Lower leg skin (tissue), 4 donors: ENCODE data around the gene RNLS. TPM values are rescaled to one million over a fixed set of nuclear protein-coding genes. Genes with fewer than 3 reads are reported as not detected.

ENCODE experiments used
- DNase-seq, 2 donors: peaks; one replicate each; pipeline ENCODE4 v3.0.0-alpha.2; 2019; ENCODE audit warnings: low spot score in 2 of 2
- H3K4me3 ChIP-seq: fragments of 200-600 bp; sonication (generic); 2 replicates; pipeline ENCODE4 v1.5.1; 2017; ENCODE audit warnings: mild to moderate bottlenecking, low read depth; ENCODE audit not compliant: poor library complexity, severe bottlenecking
- CTCF ChIP-seq, 3 donors: fragments of 450-650 bp; IDR thresholded peaks; one replicate each; pipeline ENCODE4 v1.5.1; 2016; ENCODE audit warnings: antibody characterized with exemption in 3 of 3, mild to moderate bottlenecking in 3 of 3, moderate library complexity in 2 of 3
- POLR2A ChIP-seq, 2 donors: fragments of 450-650 bp; IDR thresholded peaks; one replicate each; pipeline ENCODE4 v1.6.1; 2016 to 2017; ENCODE audit warnings: antibody characterized with exemption in 2 of 2, mild to moderate bottlenecking in 1 of 2, moderate library complexity in 1 of 2
- WGBS, 2 donors: methylation state at CpG; one replicate each; pipeline ENCODE4 v1.1.5; 2018; 5-methylcytosine and 5-hydroxymethylcytosine counted together
- intact Hi-C: fragments of 100-400 bp; cut with DNase I; formaldehyde crosslinking; loops from one replicate; pipeline ENCODE4 v1.15.0; 2023; ENCODE audit warnings: low total_unique reads
- total RNA-seq, 4 donors: library from RNA; depleted of rRNA; stranded (reverse); fragments of >200 nt; gene quantifications; one replicate each; pipeline ENCODE4 v1.1.0, GENCODE V29; 2016

Gene RNLS
- total RNA-seq, 4 donors from 2014 or later: 6.8 to 18.3 (median 10.9) TPM

- intact Hi-C loops: no loop called here
- no peak for DNase-seq
- H3K4me3 ChIP-seq: no peak overlapping the region
- 91 to 93% methylated on average over 1 of the region's 1 CpG for WGBS, 2 donors
- TF ChIP-seq CTCF (IDR thresholded peaks at IDR 0.05) (no peak), POLR2A (IDR thresholded peaks at IDR 0.05) (no peak)
Measured at GRCh38 chr10:88293073-88293472, 290.0 kb downstream of the RNLS start.

GRCh38 chr10:88292185-88292514, 291.0 kb downstream of the RNLS start:
- DNase-seq: no peak
- no peak for TF ChIP-seq POLR2A (IDR thresholded peaks at IDR 0.05)
- TF ChIP-seq CTCF (IDR thresholded peaks at IDR 0.05): no peak
- no peak overlapping the region for H3K4me3 ChIP-seq
- intact Hi-C loops: no loop called here

- intact Hi-C loops: no loop called here
- WGBS, 2 donors: 92 to 93% methylated on average over 4 of the region's 4 CpGs
- DNase-seq: no peak
- TF ChIP-seq POLR2A (IDR thresholded peaks at IDR 0.05): no peak
- TF ChIP-seq CTCF (IDR thresholded peaks at IDR 0.05): no peak
- no peak overlapping the region for H3K4me3 ChIP-seq
Measured at GRCh38 chr10:88291289-88292184, 291.6 kb downstream of the RNLS start.

- intact Hi-C loops: no loop called here
- DNase-seq: no peak
- H3K4me3 ChIP-seq: no peak overlapping the region
- TF ChIP-seq CTCF (IDR thresholded peaks at IDR 0.05) (no peak), POLR2A (IDR thresholded peaks at IDR 0.05) (no peak)
Measured at GRCh38 chr10:88289342-88289741, 293.8 kb downstream of the RNLS start.

GRCh38 chr10:88288320-88289059, 294.6 kb downstream of the RNLS start:
- intact Hi-C loops: no loop called here
- no peak for TF ChIP-seq CTCF (IDR thresholded peaks at IDR 0.05)
- no peak for TF ChIP-seq POLR2A (IDR thresholded peaks at IDR 0.05)
- H3K4me3 ChIP-seq: no peak overlapping the region
- no peak for DNase-seq
- 66 to 75% methylated on average over 3 of the region's 3 CpGs for WGBS, 2 donors
